IPS DF 4.7 (cell line): ENCODE results near the gene PASK.

Source experiments
- DNase-seq: peaks from one replicate; pipeline ENCODE4 v3.0.0-alpha.2; 2013; ENCODE audit warnings: low spot score; ENCODE audit errors: extremely low read depth

The PASK gene

GRCh38 chr2:241126771-241127202 lies 22.5 kb downstream of the PASK start:
- DNase-seq: no peak

- no peak for DNase-seq
These were observed 23.1 kb downstream of the PASK start for GRCh38 chr2:241126201-241126611.

DNA sequence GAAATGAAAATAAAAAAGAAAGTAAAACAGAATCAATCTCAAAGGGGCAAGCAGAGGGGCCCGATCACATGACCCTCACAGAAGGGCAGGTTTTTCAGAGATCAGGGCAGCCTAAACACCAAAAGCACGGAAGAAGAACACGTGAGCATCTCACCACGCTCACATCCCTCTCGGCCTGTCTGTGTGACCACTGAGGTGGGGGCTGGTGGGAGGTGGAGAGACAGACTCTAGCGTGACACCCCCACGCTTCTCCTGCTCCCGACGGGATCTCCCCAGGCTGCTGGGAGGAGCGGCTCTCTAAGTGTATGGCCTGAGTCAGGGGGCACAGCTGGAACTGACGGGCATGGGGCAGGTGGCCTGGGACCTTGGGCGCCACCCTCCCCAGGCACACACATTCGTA lies 23.6 kb downstream of the PASK start:
- no peak for DNase-seq

DNA sequence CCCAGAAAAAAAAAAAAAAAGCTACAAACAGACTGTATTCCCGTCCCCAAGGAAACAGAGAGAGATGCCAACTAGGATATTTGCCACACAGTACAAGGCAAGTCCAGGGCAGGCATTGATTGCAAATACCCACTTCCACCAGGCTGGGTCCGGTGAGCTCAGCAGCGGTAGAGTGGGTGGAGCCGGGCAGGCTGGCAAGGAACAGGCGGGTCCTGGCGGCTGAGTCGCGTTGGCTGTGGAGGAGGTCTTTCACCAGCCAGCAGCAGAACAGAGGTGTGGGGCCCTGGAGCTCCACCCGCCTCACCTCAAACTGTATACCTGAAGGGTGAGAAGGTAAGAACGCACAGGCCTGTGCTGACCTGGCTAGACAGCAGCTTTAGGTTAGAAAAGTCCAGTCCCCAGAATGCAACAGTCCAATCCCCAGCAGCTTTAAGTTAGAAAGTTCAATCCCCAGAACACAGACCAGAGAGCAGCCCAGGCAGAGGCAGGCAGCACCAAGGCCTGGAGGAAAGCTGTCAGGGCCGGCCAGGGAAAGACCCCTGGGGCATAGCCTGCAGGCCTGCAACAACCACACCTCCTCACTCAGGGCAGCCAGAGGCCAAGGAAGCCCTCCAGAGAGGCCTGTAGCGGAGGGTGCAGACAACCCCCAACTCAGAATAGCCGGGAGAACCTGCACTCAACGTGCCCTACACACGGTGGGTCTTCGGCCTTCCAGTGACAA lies 25.3 kb downstream of the PASK start:
- DNase-seq: no peak

GRCh38 chr2:241122376-241123002 lies 26.8 kb downstream of the PASK start:
- no peak for DNase-seq

DNA sequence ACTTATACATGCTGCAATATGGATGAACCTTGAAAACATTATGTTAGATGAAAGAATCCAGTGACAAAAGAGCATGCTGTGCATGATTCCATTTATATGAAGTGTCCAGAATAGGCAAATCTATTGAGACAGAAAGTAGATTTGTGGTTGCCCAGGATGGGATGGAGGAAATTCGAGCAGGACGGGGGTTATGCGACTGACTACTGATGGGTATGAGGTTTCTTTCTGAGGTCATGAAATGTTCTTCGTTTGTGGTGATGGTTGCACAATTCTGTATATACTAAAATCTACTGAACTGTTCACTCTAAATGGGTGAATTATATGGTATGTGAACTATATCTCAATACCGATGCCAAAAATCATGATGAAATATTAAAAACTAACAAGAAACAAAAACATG lies 28.3 kb downstream of the PASK start:
- no peak for DNase-seq

- no peak for DNase-seq
These were observed 28.8 kb downstream of the PASK start for GRCh38 chr2:241120440-241120839.

GRCh38 chr2:241118737-241119505 lies 30.4 kb downstream of the PASK start:
- no peak for DNase-seq

GRCh38 chr2:241116606-241117560 lies 32.4 kb downstream of the PASK start:
- DNase-seq: no peak

DNA sequence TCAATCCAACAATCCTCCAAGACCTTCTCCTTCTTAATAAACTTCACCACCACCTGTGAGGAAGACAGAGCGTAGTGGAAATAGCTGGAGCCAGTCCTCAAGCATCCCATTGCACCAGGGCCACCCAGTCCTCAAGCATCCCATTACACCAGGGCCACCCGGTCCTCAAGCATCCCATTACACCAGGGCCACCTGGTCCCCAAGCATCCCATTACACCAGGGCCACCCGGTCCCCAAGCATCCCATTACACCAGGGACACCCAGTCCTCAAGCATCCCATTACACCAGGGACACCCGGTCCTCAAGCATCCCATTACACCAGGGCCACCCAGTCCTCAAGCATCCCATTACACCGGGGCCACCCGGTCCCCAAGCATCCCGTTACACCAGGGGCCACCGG lies 33.9 kb downstream of the PASK start:
- no peak for DNase-seq

DNA sequence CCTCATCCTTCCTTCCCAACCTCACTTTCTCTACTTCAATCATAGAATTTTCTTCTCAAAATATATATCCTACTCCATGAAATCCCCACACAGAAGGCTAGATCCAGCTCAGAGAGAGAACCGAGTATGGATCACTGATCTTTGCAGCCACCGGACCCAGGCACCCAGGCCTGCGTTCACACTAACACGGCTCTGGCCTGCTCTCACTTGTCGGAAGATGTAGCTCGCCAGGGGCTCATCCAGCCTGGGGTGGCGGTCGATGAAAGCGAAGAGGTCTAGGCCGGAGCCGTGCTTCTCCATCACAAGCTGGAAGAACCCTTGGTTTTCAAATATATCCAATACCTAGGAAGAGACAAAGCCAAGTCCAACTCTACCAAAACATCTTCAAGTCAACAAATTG lies 34.4 kb downstream of the PASK start:
- DNase-seq: no peak

DNA sequence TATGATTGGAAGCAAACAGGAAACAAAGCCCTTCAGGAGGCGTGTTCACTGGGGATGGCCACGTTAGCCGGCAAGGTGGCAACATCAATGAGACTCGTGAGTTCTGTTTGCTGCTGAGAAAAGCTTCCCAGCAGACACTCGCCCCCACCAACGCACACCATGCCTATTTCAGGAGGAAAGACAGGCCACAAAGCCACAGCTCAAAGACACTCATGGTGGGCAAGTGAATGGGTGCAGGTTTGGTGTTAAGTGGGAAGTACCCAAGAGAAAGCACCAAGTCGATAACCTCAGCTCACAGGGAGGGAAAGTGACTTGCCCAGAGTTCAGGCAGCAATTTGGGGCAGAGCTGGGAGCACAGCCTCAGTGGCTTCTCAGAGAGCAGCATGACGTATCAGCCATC lies 36.7 kb downstream of the PASK start:
- no peak for DNase-seq

DNA sequence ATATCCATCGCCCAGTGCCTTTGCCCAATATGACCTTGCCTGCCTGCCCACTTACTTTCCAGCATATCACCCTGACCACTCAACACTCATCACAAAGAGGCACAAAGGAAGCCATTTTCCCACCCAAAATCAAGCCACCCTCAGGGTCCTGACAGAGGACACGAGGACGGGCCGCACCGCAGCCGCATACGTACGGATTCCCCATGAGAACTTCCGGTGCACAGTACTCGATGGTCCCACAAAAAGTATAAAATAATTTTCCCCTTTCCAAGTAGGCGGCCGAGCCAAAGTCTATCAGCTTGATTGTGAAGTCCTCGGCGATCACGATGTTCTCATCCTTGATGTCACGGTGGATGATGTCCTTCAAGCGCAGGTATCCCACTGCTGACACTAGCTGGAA lies 37.2 kb downstream of the PASK start:
- no peak for DNase-seq

GRCh38 chr2:241111440-241111805 lies 37.8 kb downstream of the PASK start:
- no peak for DNase-seq

DNA sequence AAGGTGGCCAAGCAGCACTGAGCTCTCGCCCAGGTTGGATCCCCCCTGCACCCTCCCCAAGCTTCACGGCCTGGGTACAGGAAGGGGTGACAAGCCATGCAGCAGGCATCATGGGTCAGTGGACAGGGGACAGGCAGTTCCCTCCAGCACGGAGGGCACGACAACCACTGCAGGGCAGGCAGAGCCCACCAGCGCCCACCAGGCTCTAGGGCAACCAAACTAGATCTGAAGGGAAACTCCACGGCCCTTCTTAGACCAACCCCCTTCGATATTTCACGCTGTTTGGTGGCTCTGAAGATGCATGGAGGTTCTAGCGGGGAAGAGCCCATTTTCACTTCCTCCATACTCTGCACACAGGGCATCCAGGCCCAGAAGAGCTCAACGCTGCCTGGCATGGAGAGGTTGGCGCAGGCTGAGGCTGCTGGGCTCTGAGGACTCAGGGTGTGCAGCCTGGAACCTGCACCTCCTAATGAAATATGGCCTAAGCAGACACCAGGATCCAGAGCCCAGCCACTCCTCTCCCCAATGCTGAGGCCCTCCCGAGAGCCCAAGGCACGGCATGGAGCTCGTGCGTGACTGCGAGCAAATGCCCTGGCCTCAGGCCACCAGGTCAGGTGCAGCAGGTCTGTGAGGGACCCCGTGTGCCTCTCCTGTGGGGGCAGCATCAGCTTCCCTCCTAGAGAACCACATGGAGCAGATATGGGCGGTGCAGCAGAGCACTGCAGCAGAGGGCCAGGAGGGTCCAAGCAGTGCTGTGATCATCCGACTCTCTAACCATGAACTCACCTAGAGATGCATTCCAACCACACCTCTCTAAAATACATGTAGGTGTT lies 38.4 kb downstream of the PASK start:
- no peak for DNase-seq

DNA sequence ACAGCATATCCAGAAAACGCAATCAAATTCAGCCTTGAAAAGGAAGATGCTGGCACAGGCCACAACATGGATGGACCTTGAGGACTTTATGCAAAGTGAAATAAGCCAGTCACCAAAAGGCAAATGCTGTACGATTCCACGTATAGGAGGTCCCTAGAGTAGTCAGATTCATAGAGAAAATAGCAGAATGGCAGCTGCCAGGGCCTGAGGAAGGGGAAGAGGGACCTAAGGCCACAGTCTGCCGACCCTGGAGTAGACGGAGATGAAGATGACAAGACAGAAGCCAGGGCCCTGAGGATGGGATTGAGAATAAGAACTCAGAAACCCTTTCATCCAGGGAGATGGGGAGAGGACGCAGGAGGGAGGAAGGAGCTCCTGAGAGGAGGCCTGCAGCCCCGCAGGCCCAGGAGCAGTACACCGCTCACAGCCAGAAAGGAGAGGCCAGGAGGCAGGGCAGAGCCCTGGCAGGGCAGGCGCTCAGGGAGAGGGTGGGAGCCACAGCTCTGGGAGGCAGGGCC lies 39.1 kb downstream of the PASK start:
- DNase-seq: no peak

DNA sequence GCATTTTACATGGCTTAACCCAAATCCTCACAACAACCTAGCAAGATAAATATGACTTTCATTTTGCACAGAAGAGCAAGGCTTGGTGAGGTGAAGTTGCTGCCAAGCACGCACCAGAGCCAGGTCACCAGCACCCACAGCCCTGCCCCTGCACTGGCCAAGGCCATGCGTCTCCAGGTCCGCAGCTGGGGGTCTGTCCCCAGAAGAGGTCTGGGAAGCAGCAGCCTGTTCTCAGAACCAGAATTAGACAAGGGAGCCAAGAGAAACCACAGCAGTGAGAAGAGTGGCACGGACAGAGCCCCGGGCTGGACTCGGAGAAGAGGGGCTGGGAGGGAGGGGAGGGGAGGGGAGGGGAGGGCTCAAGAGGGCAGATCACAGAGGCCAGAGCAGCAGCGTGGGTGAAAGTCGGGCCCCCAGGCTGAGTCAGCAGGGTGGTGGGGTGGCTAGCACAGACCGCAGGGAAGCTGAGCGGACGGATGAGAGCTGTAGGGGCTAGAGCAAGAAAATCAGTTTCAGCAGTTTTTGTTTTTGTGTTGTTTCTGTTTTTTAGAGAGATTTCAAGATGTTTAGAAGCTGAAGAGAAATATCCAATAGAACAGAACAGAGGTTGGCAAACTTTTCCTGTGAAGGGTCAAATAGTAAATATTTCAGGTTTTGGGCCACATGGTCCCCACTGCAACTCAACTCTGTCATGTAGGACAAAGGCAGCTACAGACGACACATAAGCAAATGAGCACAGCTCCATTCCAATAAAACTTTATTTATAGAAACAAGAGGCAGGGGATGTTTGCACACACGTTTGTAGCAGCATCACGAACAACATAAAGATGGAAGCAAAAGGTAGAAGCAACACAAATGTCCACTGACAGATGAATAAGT lies 39.8 kb downstream of the PASK start:
- DNase-seq: no peak

DNA sequence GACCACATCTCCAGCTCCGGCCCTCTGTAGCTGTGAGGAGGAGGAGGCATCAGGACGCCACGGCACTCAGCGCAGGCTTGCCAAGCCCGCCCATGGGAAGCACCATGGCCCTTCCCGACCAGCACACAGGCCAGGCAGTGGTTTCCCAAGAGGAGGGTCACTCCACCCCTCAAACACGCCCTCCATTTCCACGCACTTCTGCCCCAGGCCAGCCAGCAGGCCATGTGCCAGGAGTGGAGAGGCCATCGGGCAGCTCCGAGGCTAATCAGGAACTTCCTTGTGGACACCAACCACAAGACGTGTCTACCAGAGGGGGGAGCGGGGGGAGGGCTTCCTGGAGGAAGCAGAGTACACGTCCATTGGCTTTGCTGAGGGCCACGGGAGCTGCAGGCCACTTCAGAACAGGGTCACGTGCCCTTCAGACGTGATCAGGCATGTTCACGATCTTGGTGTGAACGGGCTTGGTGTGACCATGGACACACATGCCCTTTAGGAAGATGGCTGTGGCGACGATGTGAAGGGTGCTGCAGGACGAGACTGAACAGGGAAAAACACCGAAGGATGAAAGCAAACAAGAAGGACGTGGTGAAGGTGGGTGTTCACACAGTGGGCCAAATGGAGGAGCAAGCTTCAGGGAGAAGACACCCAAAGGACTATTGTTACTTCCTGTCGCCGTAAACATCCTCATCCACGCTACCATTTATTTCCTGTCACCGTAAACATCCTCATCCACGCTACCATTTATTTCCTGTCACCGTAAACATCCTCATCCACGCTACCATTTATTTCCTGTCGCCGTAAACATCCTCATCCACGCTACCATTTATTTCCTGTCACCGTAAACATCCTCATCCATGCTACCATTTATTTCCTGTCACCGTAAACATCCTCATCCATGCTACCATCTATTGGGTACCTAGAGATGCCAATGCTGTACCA lies 40.7 kb downstream of the PASK start:
- DNase-seq: no peak
